ENCODE results near the gene MRRF.

The MRRF gene

DNA sequence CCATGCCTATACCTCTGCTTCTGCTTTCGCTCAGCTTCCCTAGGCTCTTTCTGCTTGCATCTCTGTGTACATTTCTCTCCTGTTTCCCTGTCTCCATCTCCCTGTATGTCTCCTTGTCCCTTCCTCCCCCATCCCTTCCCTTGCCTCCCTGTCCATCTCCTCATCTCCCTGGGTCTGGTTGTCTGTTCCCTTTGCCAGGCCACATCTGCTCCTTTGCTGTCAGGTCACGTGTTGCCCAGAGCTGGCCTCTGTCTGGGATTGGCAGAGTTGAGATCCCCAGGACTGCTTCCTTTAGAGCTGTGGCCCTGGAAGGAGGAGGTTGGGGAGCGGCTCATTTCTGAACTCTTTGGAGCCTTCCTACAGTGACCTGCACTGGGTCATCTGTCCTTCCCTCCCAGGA, 74.3 kb downstream of the MRRF start:
- TF ChIP-seq, protein P1, sequence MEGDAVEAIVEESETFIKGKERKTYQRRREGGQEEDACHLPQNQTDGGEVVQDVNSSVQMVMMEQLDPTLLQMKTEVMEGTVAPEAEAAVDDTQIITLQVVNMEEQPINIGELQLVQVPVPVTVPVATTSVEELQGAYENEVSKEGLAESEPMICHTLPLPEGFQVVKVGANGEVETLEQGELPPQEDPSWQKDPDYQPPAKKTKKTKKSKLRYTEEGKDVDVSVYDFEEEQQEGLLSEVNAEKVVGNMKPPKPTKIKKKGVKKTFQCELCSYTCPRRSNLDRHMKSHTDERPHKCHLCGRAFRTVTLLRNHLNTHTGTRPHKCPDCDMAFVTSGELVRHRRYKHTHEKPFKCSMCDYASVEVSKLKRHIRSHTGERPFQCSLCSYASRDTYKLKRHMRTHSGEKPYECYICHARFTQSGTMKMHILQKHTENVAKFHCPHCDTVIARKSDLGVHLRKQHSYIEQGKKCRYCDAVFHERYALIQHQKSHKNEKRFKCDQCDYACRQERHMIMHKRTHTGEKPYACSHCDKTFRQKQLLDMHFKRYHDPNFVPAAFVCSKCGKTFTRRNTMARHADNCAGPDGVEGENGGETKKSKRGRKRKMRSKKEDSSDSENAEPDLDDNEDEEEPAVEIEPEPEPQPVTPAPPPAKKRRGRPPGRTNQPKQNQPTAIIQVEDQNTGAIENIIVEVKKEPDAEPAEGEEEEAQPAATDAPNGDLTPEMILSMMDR (IDR thresholded peaks at IDR 0.05; ENCODE audit: low read depth, low read length) = no peak

DNA sequence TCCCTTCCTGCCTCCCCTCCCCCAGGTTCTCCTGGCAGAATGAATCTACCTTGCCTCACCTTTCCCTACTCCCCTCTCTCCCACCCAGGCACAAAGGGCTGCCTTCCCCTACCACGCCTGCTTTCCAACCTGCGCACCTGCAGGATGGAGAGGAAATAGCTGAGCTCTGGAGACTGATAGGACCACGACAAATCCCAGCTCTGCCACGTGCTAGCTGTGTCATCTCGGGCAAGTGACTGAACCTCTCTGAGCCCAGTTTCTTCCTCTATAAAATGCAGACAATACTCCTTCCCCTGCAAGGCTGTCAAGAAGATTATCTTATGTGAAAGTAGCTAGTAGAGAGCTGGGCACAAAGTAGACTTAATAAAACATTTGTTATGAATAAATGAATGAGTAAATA, 74.9 kb downstream of the MRRF start:
- no peak for DNase-seq (ENCODE audit: extremely low read depth, low read depth)
- TF ChIP-seq, protein P1 (IDR thresholded peaks at IDR 0.05; ENCODE audit: low read depth, low read length) = no peak

More for the DNA sequence above, 74.3 kb downstream of the MRRF start:
- DNase-seq (ENCODE audit: extremely low read depth, low read depth) = no peak

DNA sequence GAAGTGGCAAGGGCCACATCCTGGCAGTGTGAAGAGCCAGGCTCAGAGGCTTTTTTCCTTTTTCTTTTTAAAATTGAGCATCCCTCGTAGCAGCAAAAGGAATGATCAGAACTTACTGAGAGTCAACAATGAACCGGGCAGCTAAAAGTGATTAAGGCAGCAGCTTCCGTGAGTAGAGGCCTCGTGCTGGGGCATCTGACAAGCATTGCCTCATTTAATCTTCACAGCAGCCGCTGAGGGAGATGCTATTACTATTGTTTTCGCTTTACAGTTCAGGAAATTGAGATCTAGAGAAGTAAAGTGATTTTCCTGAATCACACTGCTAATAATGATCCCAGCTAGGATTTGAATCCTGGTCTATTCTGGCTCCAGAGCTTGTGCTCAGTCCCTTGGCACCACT, 75.5 kb downstream of the MRRF start:
- TF ChIP-seq, protein P1 (IDR thresholded peaks at IDR 0.05; ENCODE audit: low read depth, low read length) = no peak
- no peak for DNase-seq (ENCODE audit: extremely low read depth, low read depth)

DNA sequence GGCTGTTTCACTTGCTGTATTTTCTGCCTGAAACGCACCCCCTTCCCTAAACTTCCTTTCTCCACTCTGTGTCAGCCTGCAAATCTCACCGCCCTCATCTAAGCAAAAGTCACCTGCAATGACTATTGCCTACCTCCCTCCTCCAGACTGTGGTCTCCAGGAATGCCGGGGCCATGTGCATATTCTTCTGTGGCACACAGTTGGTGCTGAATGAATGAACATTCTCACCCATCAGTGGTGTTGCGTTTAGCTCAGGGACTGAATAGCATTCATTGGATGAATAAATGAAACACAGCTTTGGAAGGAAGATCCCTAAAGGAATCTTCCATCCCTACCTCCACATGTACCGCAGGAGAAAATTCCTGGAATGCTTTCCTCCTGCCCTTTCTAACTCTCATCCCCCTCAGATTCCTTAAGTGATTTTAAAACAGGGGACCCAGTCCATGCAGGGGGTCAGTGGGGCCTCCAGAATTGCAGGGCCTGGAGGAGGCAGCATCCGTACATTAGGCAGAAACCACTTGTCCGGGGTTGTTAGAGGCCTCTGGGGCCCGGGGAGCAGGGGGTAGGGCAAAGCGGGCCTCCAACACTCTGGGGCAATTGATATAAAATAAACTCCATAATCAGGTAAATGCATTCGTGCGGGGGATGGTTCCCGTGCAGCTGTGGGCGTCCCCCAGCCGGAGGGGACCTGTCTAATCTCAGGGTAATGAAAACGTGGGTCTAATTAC, 77.8 kb downstream of the MRRF start:
- TF ChIP-seq, protein P1 (IDR thresholded peaks at IDR 0.05; ENCODE audit: low read depth, low read length) = no peak
- no peak for DNase-seq (ENCODE audit: extremely low read depth, low read depth)

DNA sequence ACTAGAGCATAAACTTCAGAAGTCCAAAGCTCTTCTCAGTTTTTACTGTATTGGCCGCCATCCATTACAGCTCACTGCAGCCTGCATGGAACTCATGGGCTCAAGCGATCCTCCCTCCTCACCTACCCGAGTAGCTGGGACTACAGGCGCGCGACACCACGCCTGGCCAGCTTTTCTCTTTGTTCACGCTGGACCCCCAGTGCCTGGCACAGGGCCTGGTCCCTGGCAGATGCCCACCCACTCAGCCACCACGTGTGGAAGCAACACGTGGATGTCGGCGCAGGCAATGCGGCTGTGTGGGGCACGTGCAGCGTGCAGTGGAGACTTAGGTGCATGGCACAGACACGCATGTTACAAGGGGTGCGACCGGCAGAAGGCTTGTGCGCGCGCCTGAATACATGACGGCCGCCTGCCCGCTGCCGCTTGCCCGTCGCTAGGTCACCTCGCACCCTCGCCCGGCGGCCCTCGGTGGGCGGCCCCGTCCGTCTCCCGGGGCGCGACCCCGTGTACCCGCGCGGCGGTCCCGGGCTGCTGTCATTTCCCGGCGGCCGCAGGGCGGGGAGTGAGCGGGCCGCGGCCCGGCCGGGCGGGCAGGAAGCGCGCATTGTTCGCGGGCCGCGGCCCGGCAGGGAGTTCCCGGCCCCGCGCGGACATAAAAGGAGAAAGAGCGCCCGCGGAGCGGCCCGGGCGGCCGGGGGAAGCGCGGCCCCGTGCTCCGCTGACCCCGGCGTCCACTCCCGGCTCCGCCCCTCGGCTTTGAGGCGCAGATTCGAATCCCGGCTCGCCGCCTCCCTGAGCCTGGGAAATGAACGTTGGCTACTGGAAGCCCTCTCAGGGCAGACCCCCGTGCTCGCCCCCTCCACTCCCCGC, 82.0 kb downstream of the MRRF start:
- TF ChIP-seq, protein P1 (IDR thresholded peaks at IDR 0.05; ENCODE audit: low read depth, low read length) = no peak
- no peak for DNase-seq (ENCODE audit: extremely low read depth, low read depth)

DNA sequence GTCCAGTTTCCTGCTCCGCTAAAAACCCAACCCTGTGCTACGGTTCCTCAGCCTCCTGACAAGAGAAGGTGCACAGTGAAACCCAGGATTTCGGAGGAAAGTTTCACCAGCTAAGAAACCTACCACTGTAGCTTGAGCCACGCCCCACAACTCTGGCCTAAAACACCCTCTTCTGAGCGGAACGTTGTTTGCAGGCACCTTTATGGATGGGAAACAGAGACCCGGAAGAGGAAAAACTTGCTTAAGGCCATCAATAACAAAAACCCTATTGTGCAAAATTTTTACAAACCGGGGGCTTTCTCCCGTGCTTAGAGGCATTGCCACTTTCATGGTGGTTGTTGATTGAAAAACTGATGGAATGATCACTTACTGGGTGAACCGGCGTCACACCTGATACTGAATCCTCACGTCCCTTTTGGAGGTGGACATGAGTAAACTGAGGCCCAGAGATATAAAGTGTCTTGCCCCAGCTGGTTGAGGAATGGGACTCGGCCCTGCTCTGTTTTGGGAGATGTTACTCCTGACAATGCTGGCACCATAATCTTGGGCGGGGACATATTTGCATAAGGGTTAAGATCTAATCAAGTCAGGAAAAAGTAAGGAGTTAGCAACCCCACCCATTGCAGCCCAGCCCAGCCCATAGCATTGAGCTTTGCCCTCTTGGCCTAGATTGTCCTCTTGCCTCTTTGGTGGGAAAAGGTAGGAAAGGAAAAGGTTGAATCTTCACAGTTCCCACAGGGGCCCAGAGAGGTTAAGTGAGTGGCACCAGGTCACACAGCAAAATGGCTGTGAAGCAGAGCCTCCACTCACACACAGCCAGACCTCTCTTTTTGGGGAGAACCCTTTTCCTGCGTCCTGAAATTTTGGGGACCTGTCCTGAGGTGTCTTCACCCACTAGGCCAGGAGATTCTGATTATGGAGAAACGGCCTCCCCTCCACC, 82.9 kb downstream of the MRRF start:
- TF ChIP-seq, protein P1 (IDR thresholded peaks at IDR 0.05; ENCODE audit: low read depth, low read length) = peak; percentile 13

More for the DNA sequence above, 82.9 kb downstream of the MRRF start:
- DNase-seq (ENCODE audit: extremely low read depth, low read depth) = no peak
